Measurements from ENCODE around the gene NMD3. TPM values are rescaled to one million over a fixed set of nuclear protein-coding genes. Genes with fewer than 3 reads are reported as not detected.

Gene NMD3
- total RNA-seq, 1 experiment from 2014 or later, result 55.6 TPM

DNA sequence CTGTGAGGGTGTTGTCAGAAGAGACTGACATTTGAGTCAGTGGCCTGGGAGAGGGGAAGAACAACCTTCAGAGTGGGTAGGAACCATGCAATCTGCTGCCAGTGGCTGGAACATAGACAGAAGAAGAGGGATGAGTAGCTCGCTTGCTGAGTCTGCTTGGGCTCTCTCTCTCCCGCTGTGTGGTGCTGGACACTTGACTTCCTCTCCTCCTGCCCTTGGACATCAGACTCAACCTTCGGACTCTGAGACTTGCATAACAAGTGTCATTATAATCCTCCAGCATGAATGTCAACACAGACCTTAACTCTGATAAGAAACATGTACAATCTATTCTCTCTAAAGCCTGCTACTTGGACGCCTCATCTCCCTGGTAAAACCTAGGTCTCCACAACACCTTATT is 5.9 kb upstream of the NMD3 start:
- Histone ChIP-seq H3K56ac (ENCODE audit: insufficient read length, low read depth, low read length) (no peak overlapping the region), H3K27ac (ENCODE audit: insufficient read length, low read depth, low read length) (no peak overlapping the region), H2BK5ac (ENCODE audit: insufficient read length, low read length) (no peak overlapping the region), H3K9ac (ENCODE audit: extremely low read depth, insufficient read length, low read length) (no peak overlapping the region), H3K4ac (ENCODE audit: low read depth, low read length) (no peak overlapping the region), H3T11ph (ENCODE audit: low read length) (no peak overlapping the region), H3K14ac (ENCODE audit: insufficient read depth, low read length) (no peak overlapping the region), H3K4me1 (ENCODE audit: insufficient read depth, low read length) (no peaks in the 10 kb centered on the region), H2BK12ac (ENCODE audit: insufficient read length, low read depth, low read length) (no peak overlapping the region), H4K91ac (ENCODE audit: insufficient read length, low read depth, low read length) (no peak overlapping the region), H3K79me2 (ENCODE audit: insufficient read depth, low read length) (no peaks in the 10 kb centered on the region), H3K9me3 (ENCODE audit: control insufficient read depth, low read depth, low read length) (no peaks in the 10 kb centered on the region), H3K27me3 (ENCODE audit: insufficient read depth, low read length) (no peaks in the 10 kb centered on the region), H3K4me2 (ENCODE audit: insufficient read depth, insufficient read length, low read length) (no peak overlapping the region), H4K8ac (replicated peaks; ENCODE audit: insufficient read length, low read depth, low read length) (no peak overlapping the region), H2BK120ac (ENCODE audit: low read depth, low read length, poor library complexity, severe bottlenecking) (no peak overlapping the region), H3K23ac (ENCODE audit: insufficient read length, low read depth, low read length) (no peak overlapping the region), H4K20me1 (ENCODE audit: control insufficient read depth, insufficient read depth, insufficient read length) (no peaks in the 10 kb centered on the region), H2AK5ac (ENCODE audit: insufficient read length, low read length) (no peak overlapping the region), H2BK20ac (ENCODE audit: low read depth, low read length, poor library complexity, severe bottlenecking) (no peak overlapping the region), H2AFZ (ENCODE audit: low read length) (no peak overlapping the region), H3K79me1 (ENCODE audit: insufficient read depth, low read depth, low read length, poor library complexity, severe bottlenecking) (no peaks in the 10 kb centered on the region), H4K5ac (ENCODE audit: insufficient read length, low read depth, low read length) (no peak overlapping the region), H3K18ac (ENCODE audit: insufficient read length, low read depth, low read length) (no peak overlapping the region), H3K23me2 (ENCODE audit: insufficient read length, low read depth, low read length, poor library complexity, severe bottlenecking) (no peaks in the 10 kb centered on the region), H2BK15ac (ENCODE audit: low read depth, low read length) (no peak overlapping the region)
- Mint-ChIP-seq H3K9me3 (peaks cover 2 to 3% of the 10 kb centered on the region in 2 experiments; a peak in 4 of 5 replicates), H3K27ac (no peak overlapping the region), H3K36me3 (ENCODE audit: insufficient read depth in 1 of 3, low read depth in 3 of 3) (peaks cover 0 to 7% (median 2%) of the 10 kb centered on the region in 3 experiments; a peak in 6 of 7 replicates), H3K4me3 (no peak overlapping the region), H3K4me1 (peaks cover 4 to 8% of the 10 kb centered on the region in 2 experiments; a peak in 2 of 4 replicates), H3K27me3 (ENCODE audit: low read depth) (no peaks in the 10 kb centered on the region; the same call in 1 of the 2 replicates)
- no peak for DNase-seq
- TF ChIP-seq, protein P1, sequence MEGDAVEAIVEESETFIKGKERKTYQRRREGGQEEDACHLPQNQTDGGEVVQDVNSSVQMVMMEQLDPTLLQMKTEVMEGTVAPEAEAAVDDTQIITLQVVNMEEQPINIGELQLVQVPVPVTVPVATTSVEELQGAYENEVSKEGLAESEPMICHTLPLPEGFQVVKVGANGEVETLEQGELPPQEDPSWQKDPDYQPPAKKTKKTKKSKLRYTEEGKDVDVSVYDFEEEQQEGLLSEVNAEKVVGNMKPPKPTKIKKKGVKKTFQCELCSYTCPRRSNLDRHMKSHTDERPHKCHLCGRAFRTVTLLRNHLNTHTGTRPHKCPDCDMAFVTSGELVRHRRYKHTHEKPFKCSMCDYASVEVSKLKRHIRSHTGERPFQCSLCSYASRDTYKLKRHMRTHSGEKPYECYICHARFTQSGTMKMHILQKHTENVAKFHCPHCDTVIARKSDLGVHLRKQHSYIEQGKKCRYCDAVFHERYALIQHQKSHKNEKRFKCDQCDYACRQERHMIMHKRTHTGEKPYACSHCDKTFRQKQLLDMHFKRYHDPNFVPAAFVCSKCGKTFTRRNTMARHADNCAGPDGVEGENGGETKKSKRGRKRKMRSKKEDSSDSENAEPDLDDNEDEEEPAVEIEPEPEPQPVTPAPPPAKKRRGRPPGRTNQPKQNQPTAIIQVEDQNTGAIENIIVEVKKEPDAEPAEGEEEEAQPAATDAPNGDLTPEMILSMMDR (conservative IDR thresholded peaks at IDR 0.05), result no peak
- no CpG with 5 or more reads among the region's 4 CpGs for WGBS (ENCODE audit: extremely low coverage, insufficient read length, low lambda C conversion rate)
